Measurements from ENCODE around the gene COL8A1. TPM values are rescaled to one million over a fixed set of nuclear protein-coding genes. Genes with fewer than 3 reads are reported as not detected.

COL8A1 gene
- total and polyA plus RNA-seq, 10 of the 15 experiments (the other 5 are each of a cell fraction or from before 2014, with no cell fraction given): 0.04 to 0.73 (median 0.10) TPM; not detected in 5

GRCh38 chr3:99808163-99808794, 169.9 kb downstream of the COL8A1 start:
- H3K4me1 ChIP-seq (ENCODE audit: control insufficient read depth, insufficient read depth, low read length): no peaks in the 10 kb centered on the region
- H3K27me3 ChIP-seq (replicated peaks in 1 of 2; ENCODE audit: control insufficient read depth in 2 of 2, insufficient read depth in 2 of 2, low read length in 1 of 2): no peaks in the 10 kb centered on the region
- ATAC-seq: peak; percentile 58
- H3K4me2 ChIP-seq (ENCODE audit: control insufficient read depth, insufficient read depth): no peak overlapping the region
- H3K9ac ChIP-seq (ENCODE audit: control insufficient read depth, insufficient read depth, low read length): no peak overlapping the region
- H3K36me3 ChIP-seq (ENCODE audit: control insufficient read depth in 2 of 2, insufficient read depth in 2 of 2, low read length in 1 of 2): no peaks in the 10 kb centered on the region
- WGBS (ENCODE audit: insufficient coverage, insufficient replicate concordance, low lambda C conversion rate, missing lambda C conversion rate): 41% methylated on average over 4 of the region's 4 CpGs
- peak; percentile 84 for FAIRE-seq
- SMC1A ChIA-PET (ENCODE audit: uncharacterized antibody, unreplicated experiment): interaction anchor here (0.6 to 1.5 kb wide), 7 partner anchors 16 to 993 kb away, joined by 3 to 5 read pairs (median 3); no protein-coding TSS in a partner anchor
- CTCF ChIA-PET: interaction anchor here (0.7 to 2.4 kb wide), 20 partner anchors 9 to 991 kb away, joined by 3 to 13 read pairs (median 4); partner anchors contain the start of genes CMSS1 and NIT2
- no peak overlapping the region for H3K4me3 ChIP-seq
- POLR2A ChIA-PET: no interaction called here
- intact Hi-C loops (cut with micrococcal nuclease; ENCODE audit: unreplicated experiment) (no loop called here), in situ Hi-C loops (cut with MboI) (no loop called here)
- no peak overlapping the region for H3K27ac ChIP-seq (ENCODE audit: control insufficient read depth, insufficient read depth)
- no peak for DNase-seq (ENCODE audit: low read depth, low spot score)
- no peak overlapping the region; the same call in 1 of the 2 replicates for H2AFZ ChIP-seq (ENCODE audit: control insufficient read depth, low read depth, low read length)
- no TSS peak for BruUV-seq (replicated peaks)
- RAD21 ChIA-PET (ENCODE audit: unreplicated experiment): interaction anchor here (1.0 kb wide), 1 partner anchor 984 kb away, joined by 3 read pairs; no protein-coding TSS in a partner anchor
- H3K9me3 ChIP-seq (replicated peaks; ENCODE audit: control insufficient read depth, insufficient read depth, low read length): peaks cover 3% of the 10 kb centered on the region; the same call in 1 of the 3 replicates
- TF ChIP-seq ZSCAN29 (IDR thresholded peaks at IDR 0.05): no peak
- TF ChIP-seq CREM (IDR thresholded peaks at IDR 0.05; ENCODE audit: low read depth): no peak
- no peak for TF ChIP-seq BMI1 (IDR thresholded peaks at IDR 0.05; ENCODE audit: borderline replicate concordance)
- no peak for TF ChIP-seq CBFB (IDR thresholded peaks at IDR 0.05; ENCODE audit: low read depth)
- TF ChIP-seq CUX1 (IDR thresholded peaks at IDR 0.05; ENCODE audit: insufficient replicate concordance, low read depth, low read length): no peak
- peak; percentile 71 to 84 (median 79) for TF ChIP-seq CTCF (IDR thresholded peaks at IDR 0.05 in 2 of 3, conservative IDR thresholded peaks at IDR 0.05 in 1 of 3; ENCODE audit: control insufficient read depth in 2 of 3, extremely low read depth in 1 of 3, insufficient read depth in 1 of 3, low read depth in 3 of 3, low read length in 3 of 3)
- TF ChIP-seq SP1 (IDR thresholded peaks at IDR 0.05; ENCODE audit: low read depth, low read length): no peak
- TF ChIP-seq SMC3 (IDR thresholded peaks at IDR 0.05; ENCODE audit: borderline replicate concordance, low read length): 0 out of 2 replicates have a peak, but pooled peaks have one; percentile 21
- TF ChIP-seq SMAD1 (IDR thresholded peaks at IDR 0.05; ENCODE audit: low read depth, partially characterized antibody): no peak
- TF ChIP-seq RAD21 (IDR thresholded peaks at IDR 0.05; ENCODE audit: insufficient read depth, low read depth, low read length): peak; percentile 63
- no peak for TF ChIP-seq BCL11A (IDR thresholded peaks at IDR 0.05; ENCODE audit: low read depth, low read length)
- H4K20me1 ChIP-seq (ENCODE audit: control insufficient read depth, insufficient read depth): no peaks in the 10 kb centered on the region
- H3K79me2 ChIP-seq (ENCODE audit: control insufficient read depth, insufficient read depth, low read length): no peaks in the 10 kb centered on the region

Data from GM12878 (cell line).